Measurements from ENCODE around the gene LHCGR. TPM values are rescaled to one million over a fixed set of nuclear protein-coding genes. Genes with fewer than 3 reads are reported as not detected.

The LHCGR gene
- under 1 TPM in 2 of 5 donors, not detected in 3; 0.43 to 0.92 TPM for total RNA-seq
- polyA plus RNA-seq = under 1 TPM in 1 of 3 donors, not detected in 2; 0.25 TPM
- long read RNA-seq, donor 1 = 0 reads
- long read RNA-seq, donor 2 = 0 reads
- long read RNA-seq, donor 3 = 0 reads
- long read RNA-seq, donor 4 = 0 reads
- long read RNA-seq, donor 5 = 0 reads
- long read RNA-seq, donor 6 = 0 reads
- long read RNA-seq, donor 7 = 0 reads
- long read RNA-seq, donor 8 = 0 reads
- long read RNA-seq, donor 9 = 0 reads
- long read RNA-seq, donor 10 = 0 reads

DNA sequence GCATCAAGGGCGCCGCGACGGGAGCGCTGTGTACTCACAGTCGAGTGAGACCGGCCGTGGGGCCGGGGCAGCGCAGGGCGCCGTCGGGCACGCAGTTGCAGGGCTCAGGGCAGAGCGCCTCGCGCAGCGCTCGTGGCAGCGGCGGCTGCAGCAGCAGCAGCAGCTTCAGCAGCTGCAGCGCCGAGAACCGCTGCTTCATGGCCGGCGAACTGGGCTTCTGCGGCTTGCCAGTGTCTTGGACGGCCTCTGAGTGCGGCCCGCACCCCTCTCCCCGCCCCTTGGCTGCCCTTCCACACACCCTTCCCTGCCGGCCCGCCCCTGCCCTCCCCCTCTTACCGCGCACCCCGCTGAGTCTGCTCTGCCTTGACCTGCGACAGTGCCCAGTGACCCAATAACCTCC lies at the start of gene LHCGR:
Gene LHCGR (minus strand): TSS at position 252 of the 400 bp plus-strand sequence. CDS start 53 bp downstream, at position 199.
- peaks cover 0 to 2% (median 0%) of the 10 kb centered on the region in 4 donors for H3K9me3 ChIP-seq
- no peak within 1 kb of the TSS for H3K27ac ChIP-seq
- H3K27me3 ChIP-seq = peaks cover 0 to 18% (median 15%) of the 10 kb centered on the region in 3 donors
- peak in 1 of 2 donors; percentile 50 for DNase-seq
- TF ChIP-seq, protein P1, sequence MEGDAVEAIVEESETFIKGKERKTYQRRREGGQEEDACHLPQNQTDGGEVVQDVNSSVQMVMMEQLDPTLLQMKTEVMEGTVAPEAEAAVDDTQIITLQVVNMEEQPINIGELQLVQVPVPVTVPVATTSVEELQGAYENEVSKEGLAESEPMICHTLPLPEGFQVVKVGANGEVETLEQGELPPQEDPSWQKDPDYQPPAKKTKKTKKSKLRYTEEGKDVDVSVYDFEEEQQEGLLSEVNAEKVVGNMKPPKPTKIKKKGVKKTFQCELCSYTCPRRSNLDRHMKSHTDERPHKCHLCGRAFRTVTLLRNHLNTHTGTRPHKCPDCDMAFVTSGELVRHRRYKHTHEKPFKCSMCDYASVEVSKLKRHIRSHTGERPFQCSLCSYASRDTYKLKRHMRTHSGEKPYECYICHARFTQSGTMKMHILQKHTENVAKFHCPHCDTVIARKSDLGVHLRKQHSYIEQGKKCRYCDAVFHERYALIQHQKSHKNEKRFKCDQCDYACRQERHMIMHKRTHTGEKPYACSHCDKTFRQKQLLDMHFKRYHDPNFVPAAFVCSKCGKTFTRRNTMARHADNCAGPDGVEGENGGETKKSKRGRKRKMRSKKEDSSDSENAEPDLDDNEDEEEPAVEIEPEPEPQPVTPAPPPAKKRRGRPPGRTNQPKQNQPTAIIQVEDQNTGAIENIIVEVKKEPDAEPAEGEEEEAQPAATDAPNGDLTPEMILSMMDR (IDR thresholded peaks at IDR 0.05) = no peak
- no peak for TF ChIP-seq POLR2AphosphoS5 (IDR thresholded peaks at IDR 0.05)
- TF ChIP-seq POLR2A (IDR thresholded peaks at IDR 0.05) = no peak
- TF ChIP-seq EP300 (IDR thresholded peaks at IDR 0.05) = no peak
- 3 to 7% (median 5%) methylated on average over 22 to 37 of the region's 37 CpGs for WGBS, 5 donors
- H3K4me1 ChIP-seq = peaks cover 3 to 12% (median 5%) of the 10 kb centered on the region in 4 donors
- no peaks in the 10 kb centered on the region for H3K36me3 ChIP-seq
- H3K4me3 ChIP-seq = peak within 1 kb of the TSS; percentile 8 to 22 (median 19)
- intact Hi-C loops (cut with DNase I; ENCODE audit: low total_unique reads) = no loop called here

DNA sequence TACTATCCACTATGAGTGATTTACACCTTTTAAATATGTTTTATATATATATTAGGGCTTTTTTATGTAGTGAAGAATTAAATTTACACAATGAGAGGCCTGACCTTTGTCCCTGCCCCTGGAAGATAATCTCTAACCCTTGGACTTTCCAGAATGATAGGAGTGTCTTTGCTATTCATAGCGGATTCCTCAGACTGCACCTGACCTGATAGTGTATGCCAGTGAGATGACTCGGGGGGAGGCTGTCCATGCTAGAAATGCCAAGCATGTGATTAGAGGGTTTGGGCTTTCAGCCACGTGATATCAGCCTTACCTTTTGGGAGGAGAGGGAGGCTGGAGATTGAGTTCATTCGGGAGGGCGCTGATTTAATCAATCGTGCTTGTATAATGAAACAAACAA lies 44.1 kb upstream of the LHCGR start:
- intact Hi-C loops (cut with DNase I; ENCODE audit: low total_unique reads) = no loop called here
- no peak overlapping the region for H3K4me3 ChIP-seq
- no peaks in the 10 kb centered on the region for H3K9me3 ChIP-seq
- H3K36me3 ChIP-seq = no peaks in the 10 kb centered on the region
- 58 to 64% (median 58%) methylated on average over 6 of the region's 6 CpGs for WGBS, 5 donors
- no peaks in the 10 kb centered on the region for H3K27me3 ChIP-seq
- H3K4me1 ChIP-seq = no peaks in the 10 kb centered on the region
- DNase-seq = no peak
- no peak overlapping the region for H3K27ac ChIP-seq
- TF ChIP-seq POLR2AphosphoS5 (IDR thresholded peaks at IDR 0.05) (no peak), EP300 (IDR thresholded peaks at IDR 0.05) (no peak), POLR2A (IDR thresholded peaks at IDR 0.05) (no peak)
- TF ChIP-seq, protein P1 (IDR thresholded peaks at IDR 0.05) = no peak

DNA sequence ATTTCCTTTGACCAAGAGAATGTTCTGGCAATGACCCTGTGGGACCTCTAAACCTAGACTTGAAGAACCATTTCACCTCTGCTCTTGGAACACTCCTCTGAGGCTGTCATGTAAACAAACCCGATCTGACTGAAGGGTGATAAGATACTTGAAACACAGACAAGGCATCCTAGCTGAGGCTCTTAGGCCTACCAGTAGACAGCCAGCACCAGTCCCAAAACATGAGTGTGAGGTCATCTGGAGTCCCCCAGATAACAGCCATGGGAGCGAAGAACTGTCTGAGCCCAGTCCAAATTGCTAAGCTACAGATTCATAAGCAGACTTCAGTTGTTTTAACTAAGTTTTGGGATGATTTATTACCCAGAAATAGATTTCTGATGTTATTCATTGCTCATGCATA lies 39.5 kb upstream of the LHCGR start:
- 44 to 54% (median 48%) methylated on average over 2 of the region's 2 CpGs for WGBS, 5 donors
- no peaks in the 10 kb centered on the region for H3K4me1 ChIP-seq
- TF ChIP-seq POLR2A (IDR thresholded peaks at IDR 0.05) (no peak), EP300 (IDR thresholded peaks at IDR 0.05) (no peak), POLR2AphosphoS5 (IDR thresholded peaks at IDR 0.05) (no peak)
- TF ChIP-seq, protein P1 (IDR thresholded peaks at IDR 0.05) = no peak
- no peaks in the 10 kb centered on the region for H3K27me3 ChIP-seq
- H3K4me3 ChIP-seq = no peak overlapping the region
- H3K27ac ChIP-seq = no peak overlapping the region
- DNase-seq = no peak
- H3K9me3 ChIP-seq = no peaks in the 10 kb centered on the region
- H3K36me3 ChIP-seq = no peaks in the 10 kb centered on the region
- intact Hi-C loops (cut with DNase I; ENCODE audit: low total_unique reads) = no loop called here

GRCh38 chr2:48793671-48794070 lies 38.1 kb upstream of the LHCGR start:
- H3K4me3 ChIP-seq = no peak overlapping the region
- WGBS, 5 donors = 61 to 82% (median 72%) methylated on average over 4 to 5 of the region's 5 CpGs

More at GRCh38 chr2:48793671-48794070, 38.1 kb upstream of the LHCGR start:
- TF ChIP-seq POLR2A (IDR thresholded peaks at IDR 0.05) (no peak), EP300 (IDR thresholded peaks at IDR 0.05) (no peak), POLR2AphosphoS5 (IDR thresholded peaks at IDR 0.05) (no peak)
- TF ChIP-seq, protein P1 (IDR thresholded peaks at IDR 0.05) = no peak
- intact Hi-C loops (cut with DNase I; ENCODE audit: low total_unique reads) = no loop called here
- H3K27ac ChIP-seq = no peak overlapping the region
- no peak for DNase-seq
- no peaks in the 10 kb centered on the region for H3K4me1 ChIP-seq
- no peaks in the 10 kb centered on the region for H3K27me3 ChIP-seq
- no peaks in the 10 kb centered on the region for H3K9me3 ChIP-seq
- no peaks in the 10 kb centered on the region for H3K36me3 ChIP-seq

Measured in stomach (tissue), 19 donors.